C4-2B (cell line): ENCODE data around the gene DHX58.

Experiments
- ZFX ChIP-seq: fragments of 450-650 bp; IDR thresholded peaks from 2 replicates; pipeline ENCODE4 v1.6.1; 2017
- TF ChIP-seq, protein P1 (sequence below): fragments of 450-650 bp; conservative IDR thresholded peaks from 2 replicates; pipeline ENCODE4 v1.5.1; 2017; ENCODE audit warnings: mild to moderate bottlenecking

DNA sequence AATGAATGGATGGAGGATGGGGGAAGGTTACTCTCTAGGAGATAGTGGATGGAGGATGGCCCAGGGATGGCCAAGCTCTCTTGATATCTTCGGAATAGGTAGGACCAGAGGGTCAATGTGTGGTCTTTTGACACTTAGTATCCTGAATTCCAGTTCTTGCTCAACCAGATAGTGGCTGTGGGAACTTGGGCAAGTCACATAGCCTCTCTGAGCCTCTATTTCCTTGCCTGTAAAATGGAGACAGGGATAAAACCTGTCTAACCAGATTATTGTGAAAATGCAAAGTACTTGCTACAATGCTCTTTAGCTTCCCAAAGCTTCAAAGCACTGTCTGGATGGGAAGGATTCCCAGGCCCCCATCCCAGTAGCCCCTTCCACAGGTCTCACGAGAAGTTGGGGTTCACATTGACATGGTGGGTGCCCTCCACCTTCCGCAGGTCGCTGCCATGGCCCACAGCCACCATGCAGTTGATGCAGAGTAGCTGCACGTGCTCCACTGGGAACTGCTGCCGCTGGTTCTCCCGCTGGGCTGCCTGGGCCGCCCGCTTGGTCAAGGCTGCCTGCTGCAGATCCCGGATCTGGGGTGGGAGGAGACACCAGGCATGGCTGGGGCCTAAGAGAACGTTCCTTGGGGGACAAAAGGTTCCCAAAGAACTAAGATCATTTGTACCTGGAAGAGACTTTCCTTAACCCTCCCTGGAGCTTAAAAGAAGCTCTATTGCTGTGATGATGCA is 9.1 kb downstream of the DHX58 start:
- TF ChIP-seq, protein P1, sequence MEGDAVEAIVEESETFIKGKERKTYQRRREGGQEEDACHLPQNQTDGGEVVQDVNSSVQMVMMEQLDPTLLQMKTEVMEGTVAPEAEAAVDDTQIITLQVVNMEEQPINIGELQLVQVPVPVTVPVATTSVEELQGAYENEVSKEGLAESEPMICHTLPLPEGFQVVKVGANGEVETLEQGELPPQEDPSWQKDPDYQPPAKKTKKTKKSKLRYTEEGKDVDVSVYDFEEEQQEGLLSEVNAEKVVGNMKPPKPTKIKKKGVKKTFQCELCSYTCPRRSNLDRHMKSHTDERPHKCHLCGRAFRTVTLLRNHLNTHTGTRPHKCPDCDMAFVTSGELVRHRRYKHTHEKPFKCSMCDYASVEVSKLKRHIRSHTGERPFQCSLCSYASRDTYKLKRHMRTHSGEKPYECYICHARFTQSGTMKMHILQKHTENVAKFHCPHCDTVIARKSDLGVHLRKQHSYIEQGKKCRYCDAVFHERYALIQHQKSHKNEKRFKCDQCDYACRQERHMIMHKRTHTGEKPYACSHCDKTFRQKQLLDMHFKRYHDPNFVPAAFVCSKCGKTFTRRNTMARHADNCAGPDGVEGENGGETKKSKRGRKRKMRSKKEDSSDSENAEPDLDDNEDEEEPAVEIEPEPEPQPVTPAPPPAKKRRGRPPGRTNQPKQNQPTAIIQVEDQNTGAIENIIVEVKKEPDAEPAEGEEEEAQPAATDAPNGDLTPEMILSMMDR: no peak
- TF ChIP-seq ZFX: no peak
